Stimulated activated CD4-positive, alpha-beta T cell treated with anti-CD3 and anti-CD28 coated beads, Interleukin-1b, Interleukin-23, amount 100 ng/mL, for 24 hours (primary cell): ENCODE results near the gene HELZ2.
"Not testable (repeated sequence)": the region's sequence is repeated elsewhere in the genome, so short reads cannot be mapped to it uniquely, and the experiment has no call there.

Source experiments
- DNase-seq, 4 experiments: peaks; one replicate each; pipeline ENCODE4 v3.0.0-alpha.2; 2020; ENCODE audit warnings: low read depth in 4 of 4, low spot score in 1 of 4

Gene HELZ2

DNA sequence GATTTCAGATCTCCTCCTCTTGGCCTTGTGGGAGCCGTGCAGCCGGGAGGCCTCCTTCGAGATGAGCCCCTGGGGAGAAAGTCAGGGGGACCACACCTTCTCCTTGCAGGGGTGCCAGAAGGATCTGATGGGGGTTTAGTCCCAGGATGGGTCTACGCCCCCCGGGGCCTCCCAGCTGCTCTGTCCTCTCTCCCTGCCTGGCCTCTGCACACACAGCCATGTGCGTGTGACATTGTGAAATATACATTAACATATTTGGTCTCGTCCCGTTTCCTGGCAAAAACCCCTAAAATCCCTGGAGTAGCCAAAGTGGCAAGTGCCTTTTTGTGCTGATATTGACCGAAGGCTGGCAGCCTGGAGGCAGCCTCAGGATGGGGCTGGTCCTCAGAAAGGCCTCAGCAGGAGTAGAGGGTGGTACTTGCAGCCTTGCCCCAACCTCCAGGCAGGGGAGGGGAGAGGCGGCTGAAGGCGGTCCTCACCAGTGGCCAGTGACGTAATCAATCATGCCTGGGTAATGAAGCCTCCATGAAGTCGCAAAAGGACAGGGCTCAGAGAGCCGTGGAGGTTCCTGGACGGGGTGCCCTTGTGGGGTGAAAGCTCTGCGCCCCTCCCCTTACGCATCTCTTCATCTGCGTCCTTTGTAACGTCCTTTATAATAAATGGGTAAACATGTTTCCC, 5.1 kb upstream of the HELZ2 start:
- no peak for DNase-seq

DNA sequence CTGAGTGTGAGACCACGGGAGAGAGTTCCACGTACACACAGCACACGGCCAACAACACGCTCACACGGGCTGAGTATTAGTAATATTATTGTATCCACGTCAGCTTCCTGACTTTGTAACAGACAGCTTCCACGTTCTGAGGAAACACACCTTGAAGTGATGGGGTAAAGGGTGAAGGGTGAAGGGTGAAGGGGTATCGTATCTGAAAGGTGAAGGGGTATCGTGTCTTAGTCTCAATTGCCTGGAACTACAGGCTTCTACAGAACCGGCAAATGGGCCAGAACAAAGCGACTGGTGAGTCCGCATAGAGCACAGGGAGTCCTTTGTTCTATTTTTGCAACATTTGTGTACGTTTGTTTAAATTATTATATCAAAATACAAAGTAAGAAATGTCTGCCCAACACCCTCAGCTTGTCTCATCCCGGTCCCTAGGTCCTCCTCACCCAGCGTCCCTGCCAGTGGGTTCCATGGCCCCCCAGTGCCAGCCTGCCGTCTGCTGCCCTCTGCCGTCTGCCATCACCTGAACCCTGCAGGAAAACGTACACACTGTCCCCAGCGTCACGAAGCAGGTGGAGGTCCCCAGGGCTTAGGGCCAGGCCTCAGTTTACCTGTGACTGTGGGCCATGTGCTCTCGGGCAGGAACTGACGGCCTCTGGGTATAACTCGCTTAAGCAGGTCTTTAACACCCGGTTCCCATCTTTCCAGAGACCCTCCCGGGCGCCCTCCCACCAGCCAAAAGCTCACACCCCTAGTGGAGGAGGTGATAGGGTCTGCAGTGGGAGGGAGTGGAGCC, 4.4 kb upstream of the HELZ2 start:
- no peak for DNase-seq

DNA sequence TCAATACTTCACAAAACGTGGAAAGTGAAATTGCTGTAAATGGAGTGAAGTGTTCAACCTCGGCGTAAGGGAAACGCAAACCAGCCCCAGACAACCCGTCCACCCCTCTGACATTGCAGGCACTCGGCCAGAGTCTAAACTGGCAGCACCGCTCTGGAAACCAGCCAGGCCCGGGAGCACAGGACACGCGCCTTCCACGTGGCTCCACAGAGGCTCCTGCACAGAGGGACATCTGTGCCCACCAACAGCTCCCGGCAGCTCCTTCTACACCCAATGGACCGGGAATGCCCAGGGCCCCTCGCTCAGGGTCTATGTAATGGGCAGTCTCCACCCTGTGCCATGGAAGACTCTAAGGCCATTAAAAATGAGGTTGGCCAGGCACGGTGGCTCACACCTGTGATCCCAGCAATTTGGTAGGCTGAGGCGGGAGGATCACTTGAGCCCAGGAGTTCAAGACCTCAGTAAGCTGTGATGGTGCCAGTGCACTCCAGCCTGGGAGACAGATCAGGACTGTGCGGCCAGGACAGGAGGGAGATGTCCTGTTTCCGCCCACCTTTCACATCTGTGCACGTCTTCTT, 3.4 kb upstream of the HELZ2 start:
- DNase-seq, result no peak

DNA sequence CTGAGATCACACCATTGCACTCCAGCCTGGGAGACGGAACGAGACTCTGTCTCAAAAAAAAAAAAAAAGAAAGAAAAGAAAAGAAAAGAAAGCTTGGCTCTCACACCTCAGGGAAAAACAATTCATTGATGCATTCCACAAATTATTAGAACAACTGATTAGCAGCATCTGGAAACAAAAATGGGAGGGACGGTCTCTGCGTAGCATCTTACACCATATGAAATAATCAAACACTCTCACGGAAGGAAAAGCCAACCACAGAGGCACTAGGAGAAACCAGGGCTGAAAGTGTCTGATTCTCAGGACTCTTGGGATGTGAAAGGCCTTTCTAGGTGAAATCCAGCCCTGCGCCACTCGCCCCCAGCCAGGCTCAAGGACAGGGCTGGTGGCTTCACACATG, 2.3 kb upstream of the HELZ2 start:
- no peak for DNase-seq

DNA sequence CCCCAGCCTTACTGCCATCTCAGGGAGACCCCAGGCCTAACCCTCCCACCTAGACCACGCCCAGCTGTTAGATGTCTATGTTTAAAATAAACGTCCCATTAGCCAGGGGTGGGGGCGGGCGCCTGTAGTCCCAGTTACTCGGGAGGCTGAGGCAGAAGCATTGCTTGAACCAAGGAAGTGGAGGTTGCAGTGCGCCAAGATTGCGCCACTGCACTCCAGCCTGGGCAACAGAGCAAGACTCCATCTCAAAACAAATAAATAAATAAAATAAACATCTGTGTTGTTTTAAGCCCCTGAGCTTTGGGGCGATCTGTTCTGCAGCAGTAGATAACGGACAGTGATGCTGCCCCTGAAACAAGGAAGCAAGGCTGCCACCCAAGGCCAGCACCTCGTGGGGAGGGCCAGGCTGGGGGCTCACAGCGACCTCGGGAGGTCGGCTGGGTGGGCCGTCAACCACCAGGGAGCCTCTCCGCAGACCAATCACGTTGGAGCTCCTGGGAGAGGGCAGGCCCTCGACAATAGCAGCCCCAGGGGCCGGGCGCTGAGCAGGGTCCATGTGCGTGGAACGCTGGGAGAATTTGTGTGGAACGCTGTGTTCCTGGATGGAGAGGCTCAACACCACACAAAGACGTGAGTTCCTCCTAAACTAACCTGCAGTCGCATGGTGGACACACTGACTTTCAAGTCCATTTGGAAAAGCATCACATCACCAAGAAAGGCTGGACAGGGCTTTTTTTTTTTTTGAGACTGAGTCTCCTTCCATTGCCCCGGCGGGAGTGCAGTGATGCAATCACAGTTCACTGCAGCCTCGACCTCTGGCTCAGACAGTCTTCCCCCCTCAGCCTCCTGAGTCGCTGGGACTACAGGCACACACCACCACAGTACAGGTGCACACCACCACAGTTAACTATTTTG, 1.0 kb upstream of the HELZ2 start:
- DNase-seq, result no peak

DNA sequence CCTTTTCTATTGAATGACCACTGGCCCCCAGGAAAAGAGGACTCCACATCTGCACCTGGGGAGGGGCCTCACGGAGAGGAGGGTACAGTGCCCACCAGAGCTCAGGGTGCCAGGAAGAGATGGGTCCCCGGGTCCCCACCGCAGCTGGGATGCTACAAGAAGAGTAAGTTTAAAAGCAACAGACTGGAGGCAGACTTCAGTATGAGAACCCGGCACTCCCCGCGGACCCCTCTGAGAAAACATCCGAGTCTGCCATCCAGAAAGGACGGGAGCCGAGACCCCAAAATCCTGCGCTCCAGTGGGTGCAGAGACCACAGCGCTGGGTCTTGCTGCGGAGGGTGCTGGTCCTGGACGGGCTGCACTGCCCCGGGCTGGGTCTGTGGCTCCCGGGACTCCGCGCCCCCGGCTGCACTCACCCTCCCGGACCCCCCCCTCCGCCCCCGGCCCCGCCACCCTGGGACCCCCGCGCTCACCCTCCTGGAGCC, 350 bp downstream of the HELZ2 start:
- no peak for DNase-seq

DNA sequence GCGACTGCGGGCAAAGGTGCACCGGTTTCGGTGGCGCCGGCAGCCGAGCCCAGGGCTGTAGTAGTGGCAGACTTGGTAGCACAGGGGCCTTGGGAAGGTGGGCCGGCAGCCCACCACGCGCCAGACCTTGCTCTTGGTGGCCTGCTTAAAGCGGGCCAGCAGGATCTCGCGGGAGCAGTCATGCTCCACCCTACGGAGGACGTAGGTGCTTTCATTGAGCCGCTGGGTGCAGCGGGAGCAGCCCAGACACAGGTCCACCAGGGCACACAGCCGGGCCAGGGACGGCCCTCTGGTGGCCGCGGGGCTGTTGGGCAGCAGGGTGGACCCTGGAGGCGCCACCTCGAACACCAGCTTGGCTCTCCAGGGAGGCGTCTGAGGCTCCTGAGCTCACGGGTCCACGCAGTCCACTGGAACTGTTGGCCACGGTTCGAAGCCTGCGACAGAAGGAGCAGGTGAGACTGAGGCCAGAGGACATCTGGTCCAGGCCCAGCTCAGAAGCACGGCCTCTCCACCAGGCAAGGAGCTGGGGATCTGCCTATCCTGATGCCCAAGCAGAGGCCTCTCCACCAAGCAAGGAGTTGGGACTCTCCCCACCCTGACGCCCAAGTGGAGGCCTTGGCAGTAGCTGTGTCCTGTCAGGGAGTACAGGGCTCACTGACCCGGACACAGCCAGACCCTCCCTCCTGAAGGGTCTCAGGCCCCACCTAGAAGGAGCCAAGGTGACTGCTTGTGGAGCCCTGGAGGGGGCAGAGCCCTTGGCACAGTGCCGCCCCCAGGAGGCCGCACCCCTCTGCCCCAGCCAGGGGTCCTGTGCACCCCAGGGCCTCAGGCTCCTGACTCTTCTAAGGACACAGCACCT, 1.0 kb downstream of the HELZ2 start:
- DNase-seq, result no peak

DNA sequence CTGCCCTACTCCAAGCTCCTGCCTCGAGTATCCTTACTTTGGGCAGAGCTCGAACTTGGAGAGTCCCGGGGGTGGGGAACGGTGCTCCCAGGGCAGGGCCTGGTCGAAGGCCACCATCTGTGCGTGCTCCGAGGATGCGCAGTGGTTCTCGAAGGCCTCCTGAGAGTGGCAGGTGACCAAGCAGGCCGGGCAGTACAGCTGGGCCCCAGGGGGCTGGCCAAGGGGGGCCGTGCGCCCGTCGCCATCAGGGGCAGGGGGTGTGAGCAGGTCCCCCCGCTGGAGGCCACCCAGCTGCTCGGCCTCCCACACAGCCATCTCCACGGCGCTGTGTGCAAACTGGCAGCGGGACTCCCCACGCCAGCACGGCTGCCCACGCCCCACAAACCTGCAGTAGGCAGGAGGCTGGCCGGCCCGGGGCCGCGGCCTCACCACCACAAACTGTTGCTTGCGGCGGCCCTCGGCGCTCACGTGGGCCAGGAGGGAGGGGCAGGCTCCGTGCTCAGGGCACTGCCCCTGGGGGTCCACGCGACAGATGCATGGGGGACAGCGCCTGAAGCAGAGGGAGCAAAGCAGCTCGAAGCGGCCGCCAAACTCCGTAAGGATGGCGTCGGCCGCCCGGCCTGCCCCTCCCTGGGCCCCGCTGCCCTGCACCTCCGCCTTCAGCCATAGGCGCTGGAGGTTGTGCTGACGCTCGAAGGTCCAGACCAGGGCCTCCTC, 1.8 kb downstream of the HELZ2 start:
- no peak for DNase-seq

DNA sequence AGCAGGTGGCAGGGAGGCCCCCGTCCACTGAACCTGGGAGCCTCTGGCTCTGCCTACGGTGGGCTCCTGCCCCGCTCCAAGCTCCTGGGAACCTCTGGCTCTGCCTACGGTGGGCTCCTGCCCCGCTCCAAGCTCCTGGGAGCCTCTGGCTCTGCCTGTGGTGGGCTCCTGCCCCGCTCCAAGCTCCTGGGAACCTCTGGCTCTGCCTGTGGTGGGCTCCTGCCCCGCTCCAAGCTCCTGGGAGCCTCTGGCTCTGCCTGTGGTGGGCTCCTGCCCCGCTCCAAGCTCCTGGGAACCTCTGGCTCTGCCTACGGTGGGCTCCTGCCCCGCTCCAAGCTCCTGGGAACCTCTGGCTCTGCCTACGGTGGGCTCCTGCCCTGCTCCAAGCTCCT, 3.0 kb downstream of the HELZ2 start:
- not testable (repeated sequence) for DNase-seq

DNA sequence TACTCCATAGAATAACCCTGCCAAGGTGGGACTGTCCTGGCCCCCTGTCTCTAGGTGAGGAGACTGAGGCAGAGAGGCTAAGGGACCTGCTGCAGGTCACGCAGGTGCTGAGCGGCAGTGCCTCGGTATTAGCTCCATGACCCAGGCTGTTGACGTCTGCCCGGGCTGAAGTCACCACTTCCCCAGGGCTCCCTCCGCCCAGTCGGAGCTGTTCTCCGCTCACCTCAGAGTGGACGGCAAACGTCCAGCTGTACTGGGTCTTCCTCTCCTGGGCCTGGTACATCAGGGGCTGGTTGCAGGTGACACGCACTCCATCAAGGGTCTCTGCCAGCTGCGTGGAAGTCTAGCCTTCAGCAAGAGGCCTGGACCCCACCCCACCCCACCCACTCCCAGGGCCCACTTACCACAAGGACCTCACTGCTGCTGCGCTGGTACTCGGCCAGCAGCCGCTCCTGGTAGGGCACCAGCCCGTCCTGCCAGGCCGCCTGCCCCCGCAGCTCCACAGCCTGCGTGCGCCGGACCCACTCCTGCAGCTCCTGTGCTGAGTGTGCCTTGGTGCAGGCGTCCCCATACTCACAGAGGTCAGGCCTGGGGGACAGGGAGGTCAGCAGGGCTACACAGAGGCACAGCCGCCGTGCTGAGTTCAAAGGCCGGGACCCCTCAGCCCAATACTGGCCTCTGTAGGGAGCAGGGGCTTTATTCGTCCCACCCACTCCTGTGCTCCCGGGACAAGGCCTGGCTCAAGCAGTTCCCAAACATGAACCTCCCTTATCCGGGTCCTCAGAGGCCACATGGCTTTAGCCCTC, 3.6 kb downstream of the HELZ2 start:
- no peak for DNase-seq

DNA sequence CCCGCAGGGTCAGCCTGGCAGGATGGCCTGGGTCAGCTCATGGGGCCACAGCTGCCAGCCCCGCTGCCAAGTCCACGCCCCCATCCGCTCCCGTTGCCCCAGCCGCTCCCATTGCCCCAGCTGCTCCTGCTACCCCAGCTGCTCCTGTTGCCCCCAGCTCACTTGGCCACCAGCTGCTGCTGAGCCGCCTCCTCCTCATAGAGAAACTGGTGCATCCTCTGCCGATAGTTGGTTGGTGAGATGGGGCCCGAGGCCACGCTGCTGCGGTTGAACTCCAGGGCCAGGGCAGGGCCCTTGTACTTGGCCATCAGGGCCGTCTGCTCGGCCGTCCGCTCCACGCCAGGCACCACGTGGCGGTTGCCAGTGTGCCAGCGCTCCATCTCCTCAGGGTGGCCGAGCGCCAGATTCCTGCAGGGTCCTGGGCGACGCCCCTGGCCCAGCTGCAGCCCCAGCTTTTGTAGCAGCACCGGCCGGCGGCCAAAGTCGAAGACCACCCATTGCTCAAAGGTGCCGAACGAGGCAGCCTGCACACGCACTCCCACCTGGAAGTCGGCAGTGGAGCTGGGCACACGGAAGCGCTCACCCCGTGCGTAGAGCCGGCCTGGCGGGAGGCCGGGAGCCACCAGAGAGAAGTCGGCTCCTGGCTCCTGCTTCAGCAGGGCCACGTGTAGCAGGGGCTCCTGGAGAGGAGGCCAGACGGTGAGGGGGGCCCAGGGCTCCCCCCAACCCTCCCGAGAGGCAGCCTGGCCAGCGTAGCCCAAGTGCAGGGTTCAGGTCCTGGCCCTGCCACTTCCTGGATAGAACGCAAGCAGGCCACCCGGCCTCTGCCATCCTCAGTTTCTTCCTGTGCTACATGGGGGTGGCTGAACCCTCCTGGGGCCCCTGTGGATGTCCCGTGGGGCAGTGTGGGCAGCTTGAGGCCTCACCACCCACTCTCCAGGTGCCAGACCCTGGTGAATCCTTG, 4.8 kb downstream of the HELZ2 start:
- DNase-seq, result no peak

DNA sequence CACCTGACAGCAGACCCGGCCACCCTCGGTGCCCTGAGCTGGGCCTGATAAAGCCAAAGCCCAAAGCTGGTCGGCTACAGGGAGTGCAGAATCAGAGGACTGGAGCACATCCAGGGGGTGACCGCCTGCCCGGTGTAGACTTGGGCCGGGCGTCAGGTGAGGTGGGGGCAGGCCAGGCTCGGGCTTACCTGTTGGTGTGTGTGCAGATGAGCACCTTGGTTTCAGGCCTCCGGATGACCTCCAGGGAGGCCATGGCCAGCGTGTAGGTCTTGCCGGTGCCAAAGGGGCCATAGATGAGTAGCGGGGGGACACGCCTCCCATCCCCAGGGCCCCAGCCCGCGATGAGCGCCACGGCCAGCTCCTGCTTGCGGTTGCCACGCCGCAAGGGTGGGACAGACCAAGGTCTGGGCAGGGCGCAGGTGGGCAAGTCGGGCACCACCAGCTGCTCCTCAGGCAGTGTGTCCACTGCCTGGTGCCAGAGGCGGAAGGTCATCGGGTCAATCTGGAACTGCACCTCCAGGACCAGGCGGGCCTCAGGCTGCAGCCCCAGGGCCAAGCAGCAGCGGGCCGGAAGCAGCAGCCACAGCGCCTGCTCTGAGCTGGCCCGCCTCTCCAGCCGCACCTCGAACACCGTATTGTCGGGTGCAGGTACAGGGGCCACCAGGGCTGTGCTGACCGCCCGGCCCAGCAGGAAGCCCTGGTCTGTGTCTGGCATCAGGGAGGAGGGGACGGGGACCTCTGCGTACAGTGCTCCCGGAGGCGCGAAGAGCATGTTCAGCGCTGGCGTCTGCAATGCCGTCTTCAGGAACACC, 5.7 kb downstream of the HELZ2 start:
- DNase-seq, result no peak

DNA sequence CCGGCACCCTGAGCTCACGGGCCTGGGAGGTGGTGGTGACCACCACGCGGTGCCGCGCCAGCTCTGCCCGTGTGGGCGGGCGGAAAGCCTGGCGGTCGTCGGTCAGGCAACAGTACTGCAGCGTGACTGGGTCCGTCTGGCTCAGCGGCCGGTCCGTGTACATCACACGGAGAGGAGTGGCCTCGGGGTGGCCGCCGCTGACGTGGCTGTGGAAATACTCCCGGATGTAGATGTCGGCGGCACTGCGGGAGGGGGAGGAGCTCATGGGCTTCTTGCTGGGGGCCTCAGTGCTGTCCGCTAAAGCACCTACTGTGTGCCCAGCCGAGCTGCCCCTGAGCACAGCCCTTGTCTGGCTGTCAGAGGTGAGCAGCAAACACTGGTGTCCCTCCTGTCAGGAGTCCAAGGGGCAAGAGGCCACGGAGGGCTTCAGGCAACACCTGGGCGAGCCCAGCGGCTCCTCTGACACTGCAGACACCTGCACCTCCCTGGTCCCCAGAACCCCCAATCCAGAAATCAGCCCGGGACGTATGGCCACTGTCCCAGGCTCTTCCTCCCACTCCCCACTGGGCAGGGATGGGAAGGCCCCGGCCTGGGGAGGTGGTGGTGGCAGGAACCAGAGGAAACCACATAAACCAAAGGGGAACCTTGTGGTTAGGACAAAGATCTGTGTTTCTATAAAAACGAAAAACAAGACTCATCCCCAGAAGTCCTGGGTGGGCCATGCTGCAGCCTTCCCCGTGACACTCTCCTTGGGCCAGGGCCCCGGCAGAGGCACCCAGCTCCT, 6.5 kb downstream of the HELZ2 start:
- DNase-seq, result peak in 1 of 4 experiments; percentile 41

DNA sequence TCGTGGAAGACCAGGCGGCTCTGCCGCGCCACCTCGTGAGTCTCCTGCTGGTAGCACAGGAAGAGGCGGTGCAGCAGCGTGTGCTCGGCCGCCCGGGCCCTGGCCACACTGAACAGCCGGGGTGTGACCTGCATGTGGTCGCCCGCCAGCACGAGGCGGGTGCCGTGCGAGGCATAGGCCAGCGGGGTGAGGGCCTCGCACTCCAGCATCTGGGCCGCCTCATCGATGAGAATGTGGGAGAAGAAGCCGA, 7.0 kb downstream of the HELZ2 start:
- no peak for DNase-seq

DNA sequence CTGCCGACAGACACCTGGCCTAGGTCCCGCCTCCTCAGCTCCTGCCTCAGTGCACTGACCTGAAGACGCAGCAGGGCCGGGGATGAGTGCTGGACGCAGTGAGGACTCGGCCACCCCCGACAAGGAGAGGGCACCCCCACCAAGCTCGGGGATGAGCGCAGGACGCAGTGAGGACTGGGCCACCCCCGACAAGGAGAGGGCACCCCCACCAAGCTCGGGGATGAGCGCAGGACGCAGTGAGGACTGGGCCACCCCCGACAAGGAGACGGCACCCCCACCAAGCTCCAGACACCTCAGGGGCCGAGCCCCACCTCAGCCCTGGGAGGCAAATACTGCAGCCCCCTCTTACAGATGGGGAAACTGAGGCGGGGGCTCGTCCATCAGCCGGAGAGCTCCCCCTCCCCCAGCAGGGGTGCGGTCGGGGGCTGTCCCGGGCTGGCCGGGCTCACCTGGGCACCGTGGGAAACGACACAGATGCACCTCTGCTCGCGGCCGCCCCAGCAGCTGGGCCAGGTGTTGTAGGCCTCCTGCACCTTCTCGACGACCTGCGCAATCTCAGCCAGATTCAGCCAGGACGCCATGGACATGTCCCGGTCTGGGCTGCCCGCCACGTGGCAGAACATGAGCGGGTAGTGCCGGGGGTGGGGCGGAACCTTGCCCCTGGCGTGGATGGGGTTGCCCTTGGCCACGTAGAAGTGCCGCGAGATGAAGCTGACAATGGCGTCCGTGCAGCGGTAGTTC, 7.5 kb downstream of the HELZ2 start:
- no peak for DNase-seq
